NAMALWA (cell line): Measurements from ENCODE around the gene SRSF9.
"Not testable (repeated sequence)": the region's sequence is repeated elsewhere in the genome, so short reads cannot be mapped to it uniquely, and the experiment has no call there.

Source experiments
- DNase-seq: peaks from one replicate; pipeline ENCODE4 v3.0.0-alpha.2; 2015; ENCODE audit warnings: low spot score

SRSF9 gene

GRCh38 chr12:120447992-120448391, 21.6 kb downstream of the SRSF9 start:
- no peak for DNase-seq

GRCh38 chr12:120446844-120447178, 22.7 kb downstream of the SRSF9 start:
- DNase-seq = not testable (repeated sequence)

- DNase-seq = peak; percentile 94
These were observed 23.4 kb downstream of the SRSF9 start, which contains the start of the genes GATC and TRIAP1 for GRCh38 chr12:120445911-120446843. Gene GATC (plus strand): TSS chr12:120446444. CDS start chr12:120446481, 37 bp downstream. Gene TRIAP1 (minus strand): TSS chr12:120446384. CDS start chr12:120446372, 12 bp downstream.

- DNase-seq = no peak
These were observed 24.9 kb downstream of the SRSF9 start for GRCh38 chr12:120444676-120445075.

DNA sequence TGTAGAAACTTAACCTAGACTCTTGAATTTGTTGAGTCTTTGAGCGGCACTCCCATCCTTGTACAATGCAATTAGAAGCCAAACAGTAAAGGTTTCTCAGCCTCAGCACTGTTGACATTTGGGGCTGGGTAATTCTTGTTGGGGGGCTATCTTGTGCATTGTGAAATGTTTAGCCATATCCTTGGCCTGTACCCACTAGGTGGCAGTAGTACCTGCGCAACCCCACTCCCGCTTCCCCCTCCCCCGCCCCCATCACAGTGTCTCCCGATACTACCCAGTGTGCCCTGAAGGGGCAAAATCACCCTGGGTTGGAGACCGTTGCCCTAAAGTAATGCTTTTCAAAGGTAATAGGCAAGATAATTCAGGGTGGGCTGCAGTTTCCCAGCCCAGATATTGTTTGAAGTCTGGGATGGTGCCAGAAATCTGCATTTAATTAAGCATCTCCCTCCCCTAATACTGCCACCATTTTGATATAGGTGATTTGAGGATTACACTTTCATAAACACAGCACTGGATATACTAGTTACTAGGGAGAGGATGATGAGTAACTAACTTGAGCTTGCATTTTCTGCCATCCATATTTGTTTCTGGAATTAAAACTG, 29.8 kb downstream of the SRSF9 start:
- peak; percentile 90 for DNase-seq

DNA sequence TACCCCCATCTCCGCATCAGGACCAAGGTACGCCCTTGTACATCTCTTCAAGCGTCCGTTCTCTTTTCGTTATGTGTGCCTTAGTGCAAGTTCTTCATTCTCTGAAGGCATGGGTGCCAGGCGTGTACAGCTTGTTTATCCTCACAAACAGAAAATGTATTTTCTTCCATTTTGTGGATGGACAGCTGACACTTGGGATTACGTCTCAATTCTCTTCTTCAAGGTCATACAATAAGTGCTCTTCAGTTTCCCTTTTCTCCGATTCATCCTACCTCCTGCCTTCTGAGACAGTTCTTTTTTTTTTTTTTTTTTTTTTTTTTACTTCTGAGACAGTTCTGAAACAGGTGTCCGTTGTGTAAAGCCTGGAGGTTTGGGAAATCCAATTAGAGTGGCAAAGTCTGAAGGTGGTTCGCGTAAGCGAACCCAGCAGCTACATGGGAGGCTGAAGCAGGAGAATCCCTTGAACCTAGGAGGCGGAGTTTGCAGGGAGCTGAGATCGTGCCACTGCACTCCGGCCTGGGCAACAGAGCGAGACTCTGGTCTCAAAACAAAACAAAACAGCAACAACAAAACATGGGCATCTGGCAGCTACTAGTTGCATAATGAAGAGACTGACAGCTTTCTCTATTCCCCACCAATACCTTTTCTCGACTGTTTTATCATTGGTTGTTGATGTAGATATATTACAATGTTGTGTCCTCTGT, 30.9 kb downstream of the SRSF9 start:
- DNase-seq = peak; percentile 58

- DNase-seq = peak; percentile 100
These were observed 31.6 kb downstream of the SRSF9 start, which contains the start of gene COX6A1 for GRCh38 chr12:120437735-120438494. Gene COX6A1 (plus strand): TSS chr12:120438113. CDS start chr12:120438127, 14 bp downstream.

DNA sequence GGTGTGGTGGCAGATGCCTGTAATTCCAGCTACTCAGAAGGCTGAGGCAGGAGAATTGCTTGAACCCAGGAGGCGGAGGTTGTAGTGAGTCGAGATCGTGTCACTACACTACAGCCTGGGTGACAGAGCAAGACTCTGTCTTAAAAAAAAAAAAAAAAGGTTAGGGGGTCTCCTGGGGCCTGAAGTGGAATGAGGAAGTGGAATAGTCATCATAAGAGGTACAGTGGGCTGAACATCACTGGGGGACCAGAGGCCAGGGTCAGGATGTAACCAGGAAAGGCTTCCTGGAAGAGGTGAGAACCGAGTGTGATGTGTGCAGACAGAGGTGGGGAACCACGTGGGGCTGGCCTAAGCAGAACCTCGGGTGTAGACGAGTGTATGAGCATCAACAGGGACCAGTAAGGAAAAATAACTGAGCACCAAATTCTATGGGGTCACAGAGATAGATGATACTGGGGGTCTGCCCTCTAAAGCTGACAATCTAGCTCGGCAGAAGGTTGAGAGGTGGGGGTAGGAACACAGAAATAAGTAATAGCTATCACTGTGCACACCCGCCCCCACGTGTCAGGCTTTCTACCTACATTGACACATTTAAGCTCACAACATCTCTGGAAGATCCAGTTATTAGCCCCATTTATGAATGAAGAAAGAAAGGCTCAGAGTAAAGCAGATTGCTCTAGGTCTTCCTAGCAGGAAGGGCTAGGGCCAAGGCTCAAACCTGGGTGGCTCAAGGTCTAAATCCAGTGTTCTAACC, 36.6 kb downstream of the SRSF9 start:
- DNase-seq = no peak

DNA sequence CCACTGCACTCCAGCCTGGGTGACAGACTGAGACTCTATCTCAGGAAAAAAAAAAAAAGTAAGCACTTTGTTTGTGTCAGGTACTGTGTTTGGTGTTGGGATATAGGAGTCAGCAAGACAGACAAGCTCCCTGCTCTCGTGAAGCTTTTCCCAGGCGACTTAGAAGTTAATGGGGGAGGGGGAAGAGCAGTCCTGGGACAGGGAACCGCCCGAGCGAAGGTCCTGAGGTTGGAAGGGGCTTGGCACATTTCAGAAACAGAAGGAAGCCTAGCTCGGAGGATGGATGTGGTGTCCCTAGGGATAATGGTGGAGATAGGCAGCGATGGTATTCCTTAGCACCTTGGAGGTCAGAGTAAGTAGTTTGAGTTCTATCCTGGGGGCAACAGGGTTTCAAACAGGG, 40.2 kb downstream of the SRSF9 start:
- no peak for DNase-seq

GRCh38 chr12:120428597-120429229, 40.8 kb downstream of the SRSF9 start:
- DNase-seq = no peak

- no peak for DNase-seq
These were observed 43.8 kb downstream of the SRSF9 start for GRCh38 chr12:120425797-120426196.

DNA sequence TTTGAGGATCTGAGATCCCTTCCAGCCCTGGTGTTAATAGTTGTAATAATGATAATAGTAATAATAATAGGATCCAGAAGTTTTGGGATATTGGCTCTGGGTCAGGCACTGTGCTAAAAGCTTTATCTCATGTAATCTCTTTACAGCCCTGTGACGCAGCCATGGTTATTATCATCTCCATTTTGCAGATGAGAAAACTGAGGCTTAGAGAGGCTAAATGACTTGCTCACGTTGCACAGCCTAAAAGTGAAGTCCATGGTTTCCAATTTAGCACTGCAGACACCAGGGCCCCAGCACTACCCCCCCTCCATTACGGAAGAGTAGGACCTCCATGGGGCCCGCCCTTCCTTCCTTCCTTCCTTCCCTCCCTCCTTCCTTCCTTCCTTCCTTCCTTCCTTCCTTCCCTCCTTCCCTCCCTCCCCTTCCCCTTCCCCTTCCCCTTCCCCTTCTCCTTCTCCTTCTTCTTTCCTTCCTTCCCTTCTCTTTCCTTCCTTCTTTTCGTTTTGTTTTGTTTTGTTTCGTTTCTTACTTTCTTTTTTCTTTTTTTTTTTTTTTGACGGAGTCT, 46.6 kb downstream of the SRSF9 start:
- DNase-seq = no peak

- no peak for DNase-seq
These were observed 47.8 kb downstream of the SRSF9 start for GRCh38 chr12:120421701-120422100.

- DNase-seq = no peak
These were observed 51.5 kb downstream of the SRSF9 start for GRCh38 chr12:120417917-120418580.

GRCh38 chr12:120416490-120417216, 52.9 kb downstream of the SRSF9 start:
- DNase-seq = no peak

GRCh38 chr12:120413901-120414695, 55.5 kb downstream of the SRSF9 start:
- no peak for DNase-seq

DNA sequence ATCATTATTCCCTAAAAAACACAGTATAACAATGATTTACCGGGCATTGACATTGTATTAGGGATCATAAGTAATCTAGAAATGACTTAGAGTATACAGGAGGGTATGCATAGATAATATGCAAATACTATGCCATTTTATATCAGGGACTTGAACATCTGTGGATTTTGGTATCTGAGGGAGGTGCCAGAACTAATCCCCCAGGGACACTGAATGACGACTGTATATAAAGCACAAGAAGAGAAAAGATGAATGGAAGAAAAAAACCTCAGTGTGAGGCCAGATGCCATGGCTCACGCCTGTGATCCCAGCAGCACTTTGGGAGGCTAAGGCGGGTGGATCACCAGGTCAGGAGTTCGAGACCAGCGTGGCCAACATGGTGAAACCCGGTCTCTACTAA, 57.1 kb downstream of the SRSF9 start:
- peak; percentile 74 for DNase-seq
